Stomach (tissue), 9 donors: Measurements from ENCODE around the gene SLC17A8. TPM values are rescaled to one million over a fixed set of nuclear protein-coding genes. Genes with fewer than 3 reads are reported as not detected.
A peak's percentile ranks its signal among the peaks of the same experiment; 100 is the strongest.
"Not testable (repeated sequence)": the region's sequence is repeated elsewhere in the genome, so short reads cannot be mapped to it uniquely, and the experiment has no call there.

Experiments used
- DNase-seq, 2 donors: peaks; one replicate each; pipeline versions ENCODE4 v3.0.0 to v3.0.0-alpha.2; 2013 to 2019
- H3K27ac ChIP-seq, 5 donors: fragments of 200-600 bp in 4 of 5; sonication (generic) in 4 of 5; one replicate each; pipeline ENCODE4 v1.5.1; 2013 to 2019; ENCODE audit warnings: mild to moderate bottlenecking in 1 of 5, moderate library complexity in 1 of 5
- H3K27me3 ChIP-seq, 3 donors: fragments of 200-600 bp; sonication (generic); one replicate each; pipeline ENCODE4 v1.5.1; 2017 to 2019; ENCODE audit warnings: mixed run types in 1 of 3
- H3K36me3 ChIP-seq, 4 donors: fragments of 200-600 bp; sonication (generic); 1 replicate in 3 of 4; 2 replicates in 1 of 4; pipeline ENCODE4 v1.5.1; 2016 to 2019
- H3K4me1 ChIP-seq, 4 donors: fragments of 200-600 bp; sonication (generic); one replicate each; pipeline ENCODE4 v1.5.1; 2016 to 2019
- H3K4me3 ChIP-seq, 4 donors: fragments of 200-600 bp; sonication (generic) in 3 of 4; one replicate each; pipeline ENCODE4 v1.5.1; 2016 to 2019; ENCODE audit warnings: mild to moderate bottlenecking in 1 of 4
- H3K9me3 ChIP-seq, 4 donors: fragments of 200-600 bp; sonication (generic); one replicate each; pipeline ENCODE4 v1.5.1; 2016 to 2019
- EP300 ChIP-seq: sonication (generic); formaldehyde crosslinking; IDR thresholded peaks from one replicate; pipeline ENCODE4 v1.6.1; 2017; ENCODE audit warnings: antibody characterized with exemption
- POLR2A ChIP-seq, 4 donors: fragments of 450-650 bp; IDR thresholded peaks; one replicate each; pipeline ENCODE4 v1.6.1; 2016; ENCODE audit warnings: antibody characterized with exemption in 4 of 4, control low read depth in 2 of 4, mild to moderate bottlenecking in 1 of 4, moderate library complexity in 1 of 4
- POLR2AphosphoS5 ChIP-seq, 3 donors: sonication (generic); formaldehyde crosslinking; IDR thresholded peaks; one replicate each; pipeline ENCODE4 v1.6.1; 2016; ENCODE audit warnings: antibody characterized with exemption in 3 of 3
- WGBS, 5 donors: extraction: QIAGEN DNeasy Blood & Tissue Kit in 3 of 5; methylation state at CpG; one replicate each; pipeline versions ENCODE4 v1.1.5 to v1.1.7; 2013 to 2018; 5-methylcytosine and 5-hydroxymethylcytosine counted together
- intact Hi-C: fragments of 100-400 bp; cut with DNase I; formaldehyde crosslinking; loops from one replicate; pipeline ENCODE4 v1.15.1; 2023; ENCODE audit warnings: low total_unique reads
- polyA plus RNA-seq, 3 donors: library from polyadenylated mRNA; stranded (reverse); fragments of 200-250 nt; gene quantifications; one replicate each; pipeline ENCODE4 v1.2.3, GENCODE V29; 2013
- total RNA-seq, 5 donors: library from RNA; depleted of rRNA; stranded (reverse); fragments of >200 nt; gene quantifications; one replicate each; pipeline versions ENCODE4 v1.1.0 to v1.2.3, GENCODE V29; 2014 to 2016
- TF ChIP-seq, protein P1 (sequence below), 7 experiments: fragments of 450-650 bp in 4 of 7; fragments of 200-600 bp in 3 of 7; sonication (generic) in 3 of 7; IDR thresholded peaks; one replicate each; pipeline ENCODE4 v1.5.1; 2016 to 2019; ENCODE audit warnings: antibody characterized with exemption in 7 of 7, control low read depth in 2 of 7, mild to moderate bottlenecking in 1 of 7
- donor health status: healthy with polysubstance abuse.
- donor health status: Bipolar disorder and iron deficiency.
- donor health status: healthy.

The SLC17A8 gene
- total and polyA plus RNA-seq, 8 donors: 0.29 to 16.8 (median 1.7) TPM; not detected in 5

DNA sequence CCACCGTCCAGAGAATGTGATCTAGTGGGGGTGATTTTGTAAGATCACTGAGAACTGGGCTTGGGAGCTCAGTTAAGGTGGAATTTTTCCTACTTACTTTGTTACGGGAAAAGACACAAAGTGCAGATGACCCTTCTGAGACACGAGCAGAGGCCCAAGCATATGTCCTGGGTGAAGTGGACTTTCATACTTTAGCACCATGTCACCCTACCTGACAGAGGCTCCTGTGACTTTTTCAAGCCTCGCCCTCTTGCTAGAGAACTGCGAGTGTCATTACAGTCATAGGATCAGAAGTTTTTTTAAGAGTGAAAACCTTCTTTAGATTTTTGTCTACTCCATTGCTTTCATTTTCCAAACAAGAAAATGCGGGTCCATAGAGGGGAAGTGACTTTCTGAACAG is 56.1 kb downstream of the SLC17A8 start:
- Histone ChIP-seq H3K9me3 (no peaks in the 10 kb centered on the region), H3K36me3 (no peaks in the 10 kb centered on the region), H3K27me3 (no peaks in the 10 kb centered on the region), H3K4me1 (no peaks in the 10 kb centered on the region), H3K4me3 (no peak overlapping the region), H3K27ac (no peak overlapping the region)
- TF ChIP-seq POLR2A (IDR thresholded peaks at IDR 0.05): no peak
- TF ChIP-seq EP300: no peak
- TF ChIP-seq, protein P1, sequence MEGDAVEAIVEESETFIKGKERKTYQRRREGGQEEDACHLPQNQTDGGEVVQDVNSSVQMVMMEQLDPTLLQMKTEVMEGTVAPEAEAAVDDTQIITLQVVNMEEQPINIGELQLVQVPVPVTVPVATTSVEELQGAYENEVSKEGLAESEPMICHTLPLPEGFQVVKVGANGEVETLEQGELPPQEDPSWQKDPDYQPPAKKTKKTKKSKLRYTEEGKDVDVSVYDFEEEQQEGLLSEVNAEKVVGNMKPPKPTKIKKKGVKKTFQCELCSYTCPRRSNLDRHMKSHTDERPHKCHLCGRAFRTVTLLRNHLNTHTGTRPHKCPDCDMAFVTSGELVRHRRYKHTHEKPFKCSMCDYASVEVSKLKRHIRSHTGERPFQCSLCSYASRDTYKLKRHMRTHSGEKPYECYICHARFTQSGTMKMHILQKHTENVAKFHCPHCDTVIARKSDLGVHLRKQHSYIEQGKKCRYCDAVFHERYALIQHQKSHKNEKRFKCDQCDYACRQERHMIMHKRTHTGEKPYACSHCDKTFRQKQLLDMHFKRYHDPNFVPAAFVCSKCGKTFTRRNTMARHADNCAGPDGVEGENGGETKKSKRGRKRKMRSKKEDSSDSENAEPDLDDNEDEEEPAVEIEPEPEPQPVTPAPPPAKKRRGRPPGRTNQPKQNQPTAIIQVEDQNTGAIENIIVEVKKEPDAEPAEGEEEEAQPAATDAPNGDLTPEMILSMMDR (IDR thresholded peaks at IDR 0.05): no peak
- no peak for TF ChIP-seq POLR2AphosphoS5 (IDR thresholded peaks at IDR 0.05)
- intact Hi-C loops: no loop called here
- WGBS, 5 donors: 89 to 92% (median 90%) methylated on average over 6 of the region's 6 CpGs
- no peak for DNase-seq

DNA sequence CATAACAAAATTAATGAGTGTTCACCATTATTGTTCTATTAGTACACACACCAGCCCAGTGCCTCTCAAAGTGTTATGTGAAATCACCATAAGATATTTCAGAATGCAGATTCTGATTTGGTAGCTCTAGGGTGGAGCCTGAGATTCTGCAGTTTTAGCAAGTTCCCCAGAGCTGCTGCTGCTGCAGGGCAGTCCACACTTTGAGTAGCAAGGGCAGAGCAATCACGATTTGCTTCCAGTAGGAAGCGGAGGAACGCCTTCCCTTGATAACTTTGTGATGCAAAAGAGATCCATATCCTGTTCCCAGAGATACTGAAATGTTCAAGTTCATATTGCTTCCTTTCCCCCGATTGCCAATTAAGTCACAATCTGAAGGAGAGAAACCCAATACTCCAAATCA is 57.9 kb downstream of the SLC17A8 start:
- no peaks in the 10 kb centered on the region for H3K27me3 ChIP-seq

DNA sequence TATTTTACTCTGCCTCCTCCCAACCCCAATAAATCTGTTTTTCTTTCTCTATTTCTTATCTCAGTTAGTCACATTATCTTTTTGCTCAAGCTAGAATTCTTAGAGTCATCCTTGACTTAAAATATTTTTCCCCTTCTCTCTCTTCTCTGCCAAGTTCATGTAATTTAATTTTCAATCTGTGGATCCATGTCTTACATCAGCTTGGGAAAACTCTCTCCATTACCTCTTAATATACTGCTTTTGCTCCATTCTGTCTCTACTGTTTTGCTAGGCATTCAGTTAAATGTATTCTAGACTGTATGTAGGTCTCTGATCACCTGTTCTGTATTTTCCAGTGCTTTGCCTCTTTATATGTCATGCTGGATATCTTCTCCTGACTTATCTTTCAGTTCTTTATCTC is 65.8 kb downstream of the SLC17A8 start:
- H3K4me1 ChIP-seq: no peaks in the 10 kb centered on the region
- no peaks in the 10 kb centered on the region for H3K27me3 ChIP-seq
- DNase-seq: no peak
- no peak for TF ChIP-seq POLR2A (IDR thresholded peaks at IDR 0.05)
- no peak for TF ChIP-seq POLR2AphosphoS5 (IDR thresholded peaks at IDR 0.05)
- TF ChIP-seq, protein P1 (IDR thresholded peaks at IDR 0.05): no peak
- no peak for TF ChIP-seq EP300
- no peaks in the 10 kb centered on the region for H3K9me3 ChIP-seq
- H3K27ac ChIP-seq: no peak overlapping the region
- H3K36me3 ChIP-seq: no peaks in the 10 kb centered on the region
- intact Hi-C loops: no loop called here
- no peak overlapping the region for H3K4me3 ChIP-seq

More for the DNA sequence above, 57.9 kb downstream of the SLC17A8 start:
- no peak for TF ChIP-seq POLR2A (IDR thresholded peaks at IDR 0.05)
- TF ChIP-seq, protein P1 (IDR thresholded peaks at IDR 0.05): no peak
- TF ChIP-seq EP300: no peak
- no peak for TF ChIP-seq POLR2AphosphoS5 (IDR thresholded peaks at IDR 0.05)
- DNase-seq: no peak
- intact Hi-C loops: no loop called here
- no peaks in the 10 kb centered on the region for H3K4me1 ChIP-seq
- no peak overlapping the region for H3K27ac ChIP-seq
- WGBS, 5 donors: 30 to 45% (median 41%) methylated on average over 4 of the region's 4 CpGs
- no peaks in the 10 kb centered on the region for H3K36me3 ChIP-seq
- no peaks in the 10 kb centered on the region for H3K9me3 ChIP-seq
- H3K4me3 ChIP-seq: no peak overlapping the region

DNA sequence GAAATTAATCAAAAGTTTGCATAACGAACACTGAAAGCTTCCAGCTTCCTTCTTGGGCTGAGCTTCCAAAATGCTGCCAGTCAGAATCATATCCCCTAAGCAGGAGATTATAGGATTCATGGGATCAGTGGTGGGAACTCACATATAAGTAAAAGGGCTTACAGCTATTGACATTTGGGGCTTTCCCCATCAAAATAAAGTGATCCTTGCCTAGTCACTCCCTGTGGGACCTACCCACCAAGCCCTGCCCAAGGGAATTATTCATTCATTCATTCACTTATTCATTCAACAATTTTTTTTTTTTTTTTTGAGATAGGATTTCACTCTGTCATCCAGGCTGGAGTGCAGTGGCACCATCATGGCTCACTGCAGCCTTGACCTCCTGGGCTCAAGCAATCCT is 69.3 kb downstream of the SLC17A8 start:
- no peak for TF ChIP-seq POLR2A (IDR thresholded peaks at IDR 0.05)
- no peak for TF ChIP-seq EP300
- Histone ChIP-seq H3K36me3 (no peaks in the 10 kb centered on the region), H3K27me3 (no peaks in the 10 kb centered on the region), H3K9me3 (no peaks in the 10 kb centered on the region), H3K27ac (no peak overlapping the region), H3K4me3 (no peak overlapping the region), H3K4me1 (no peaks in the 10 kb centered on the region)
- DNase-seq: no peak
- WGBS, 5 donors: 19 to 45% (median 29%) methylated on average over 1 of the region's 1 CpG
- intact Hi-C loops: no loop called here

DNA sequence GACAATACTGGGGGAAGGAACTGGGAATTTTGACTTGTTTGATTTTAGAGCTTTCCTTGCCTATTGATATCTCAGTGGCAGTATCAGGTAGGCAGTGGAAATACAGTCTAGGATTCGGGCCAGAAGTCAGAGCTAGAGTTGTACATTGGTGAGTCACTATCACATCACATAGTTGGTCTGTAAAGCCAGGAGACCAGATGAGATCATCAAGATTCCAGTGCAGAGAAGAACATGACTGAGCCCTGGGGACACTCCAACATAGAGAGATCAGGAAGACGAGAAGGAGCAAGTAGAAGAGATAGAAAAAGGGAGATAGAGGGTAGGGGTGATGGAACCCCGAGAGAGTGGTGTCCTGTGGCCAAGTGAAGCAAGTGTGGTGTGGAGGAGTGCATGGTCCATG is 70.2 kb downstream of the SLC17A8 start:
- Histone ChIP-seq H3K4me1 (no peaks in the 10 kb centered on the region), H3K27ac (no peak overlapping the region), H3K36me3 (no peaks in the 10 kb centered on the region), H3K4me3 (no peak overlapping the region), H3K9me3 (no peaks in the 10 kb centered on the region), H3K27me3 (no peaks in the 10 kb centered on the region)
- 59 to 71% (median 69%) methylated on average over 3 of the region's 3 CpGs for WGBS, 5 donors
- DNase-seq: no peak
- no peak for TF ChIP-seq POLR2A (IDR thresholded peaks at IDR 0.05)
- TF ChIP-seq, protein P1 (IDR thresholded peaks at IDR 0.05): no peak
- no peak for TF ChIP-seq EP300
- peak in 1 of 3 donors; percentile 18 for TF ChIP-seq POLR2AphosphoS5 (IDR thresholded peaks at IDR 0.05)
- intact Hi-C loops: no loop called here

DNA sequence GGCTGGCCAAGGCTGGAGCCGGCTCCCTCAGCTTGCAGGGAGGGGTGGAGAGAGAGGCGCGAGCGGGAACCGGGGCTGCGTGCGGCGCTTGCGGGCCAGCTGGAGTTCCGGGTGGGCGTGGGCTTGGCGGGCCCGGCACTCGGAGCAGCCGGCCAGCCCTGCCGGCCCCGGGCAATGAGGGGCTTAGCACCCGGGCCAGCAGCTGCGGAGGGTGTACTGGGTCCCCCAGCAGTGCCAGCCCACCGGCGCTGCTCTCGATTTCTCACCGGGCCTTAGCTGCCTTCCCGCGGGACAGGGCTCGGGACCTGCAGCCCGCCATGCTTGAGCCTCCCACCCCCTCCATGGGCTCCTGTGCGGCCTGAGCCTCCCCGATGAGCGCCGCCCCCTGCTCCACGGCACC is 73.4 kb downstream of the SLC17A8 start:
- H3K4me1 ChIP-seq, H3K27me3 ChIP-seq, H3K36me3 ChIP-seq, intact Hi-C loops, H3K27ac ChIP-seq, H3K9me3 ChIP-seq, H3K4me3 ChIP-seq, DNase-seq: not testable (repeated sequence)
- 96 to 99% (median 97%) methylated on average over 8 to 32 of the region's 32 CpGs for WGBS, 5 donors
